ENCODE results near the gene PSAPL1.

Gene PSAPL1

GRCh38 chr4:7422151-7422897, 12.4 kb downstream of the PSAPL1 start:
- TF ChIP-seq GATA2 (IDR thresholded peaks at IDR 0.05; ENCODE audit: low read depth, low read length) (no peak), GATA3 (IDR thresholded peaks at IDR 0.05; ENCODE audit: low read depth, low read length) (no peak)

- TF ChIP-seq GATA2 (IDR thresholded peaks at IDR 0.05; ENCODE audit: low read depth, low read length) (no peak), GATA3 (IDR thresholded peaks at IDR 0.05; ENCODE audit: low read depth, low read length) (no peak)
These were observed 13.2 kb downstream of the PSAPL1 start for GRCh38 chr4:7421356-7422150.

DNA sequence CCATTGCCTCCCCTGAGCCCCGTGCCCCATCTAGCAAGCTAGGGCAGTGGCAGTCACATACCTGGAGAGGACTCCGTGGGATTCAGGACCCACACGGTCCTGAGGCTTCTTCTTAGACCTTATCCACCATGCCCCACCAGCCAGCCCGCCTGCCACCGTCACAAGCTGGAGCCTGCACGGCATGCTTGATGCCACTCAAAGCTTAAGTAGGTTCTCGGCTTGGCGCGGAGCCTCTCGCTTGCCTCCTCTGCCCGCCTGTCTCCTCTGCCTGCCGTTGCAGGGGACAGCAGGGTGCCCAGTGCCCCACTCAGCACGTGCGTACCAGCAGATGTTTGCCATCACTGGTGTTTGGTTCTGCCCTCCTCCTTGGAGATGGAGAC, 14.1 kb downstream of the PSAPL1 start:
- TF ChIP-seq GATA3 (IDR thresholded peaks at IDR 0.05; ENCODE audit: low read depth, low read length) (no peak), GATA2 (IDR thresholded peaks at IDR 0.05; ENCODE audit: low read depth, low read length) (no peak)

DNA sequence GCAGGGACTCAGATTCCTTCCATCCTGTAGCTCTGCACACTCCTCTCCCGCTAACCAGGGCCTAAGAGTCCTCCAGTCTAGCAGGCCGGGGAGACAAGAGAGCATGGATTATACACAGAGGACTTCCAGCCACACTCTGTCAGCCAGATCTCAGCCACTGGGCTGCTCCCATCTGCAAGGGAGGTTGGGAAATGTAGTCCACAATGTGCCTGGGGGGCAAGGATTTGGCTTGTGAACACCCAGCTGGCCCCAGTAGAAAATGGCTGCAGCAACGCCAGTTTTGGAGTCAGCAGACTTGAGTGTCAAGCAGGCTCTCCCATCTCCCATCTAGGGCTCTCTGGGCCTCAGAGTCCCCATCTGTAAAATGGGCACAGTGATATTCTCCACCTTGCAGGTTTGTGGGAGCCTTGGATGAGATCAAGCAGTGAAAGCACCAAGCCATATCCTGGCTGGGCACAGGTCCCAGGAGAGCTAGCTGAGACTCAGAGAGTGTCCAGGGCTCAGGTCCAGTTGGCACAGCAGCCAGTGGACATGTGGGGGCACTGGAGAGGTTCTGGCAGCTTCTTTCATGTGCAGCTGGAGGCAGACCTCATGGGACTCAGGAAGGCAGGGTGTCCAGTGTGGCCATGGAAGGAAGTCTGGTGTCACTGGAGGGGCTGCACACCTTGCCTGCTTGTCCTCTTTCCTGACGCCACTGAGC, 14.6 kb downstream of the PSAPL1 start:
- TF ChIP-seq GATA2 (IDR thresholded peaks at IDR 0.05; ENCODE audit: low read depth, low read length) (no peak), GATA3 (IDR thresholded peaks at IDR 0.05; ENCODE audit: low read depth, low read length) (no peak)

DNA sequence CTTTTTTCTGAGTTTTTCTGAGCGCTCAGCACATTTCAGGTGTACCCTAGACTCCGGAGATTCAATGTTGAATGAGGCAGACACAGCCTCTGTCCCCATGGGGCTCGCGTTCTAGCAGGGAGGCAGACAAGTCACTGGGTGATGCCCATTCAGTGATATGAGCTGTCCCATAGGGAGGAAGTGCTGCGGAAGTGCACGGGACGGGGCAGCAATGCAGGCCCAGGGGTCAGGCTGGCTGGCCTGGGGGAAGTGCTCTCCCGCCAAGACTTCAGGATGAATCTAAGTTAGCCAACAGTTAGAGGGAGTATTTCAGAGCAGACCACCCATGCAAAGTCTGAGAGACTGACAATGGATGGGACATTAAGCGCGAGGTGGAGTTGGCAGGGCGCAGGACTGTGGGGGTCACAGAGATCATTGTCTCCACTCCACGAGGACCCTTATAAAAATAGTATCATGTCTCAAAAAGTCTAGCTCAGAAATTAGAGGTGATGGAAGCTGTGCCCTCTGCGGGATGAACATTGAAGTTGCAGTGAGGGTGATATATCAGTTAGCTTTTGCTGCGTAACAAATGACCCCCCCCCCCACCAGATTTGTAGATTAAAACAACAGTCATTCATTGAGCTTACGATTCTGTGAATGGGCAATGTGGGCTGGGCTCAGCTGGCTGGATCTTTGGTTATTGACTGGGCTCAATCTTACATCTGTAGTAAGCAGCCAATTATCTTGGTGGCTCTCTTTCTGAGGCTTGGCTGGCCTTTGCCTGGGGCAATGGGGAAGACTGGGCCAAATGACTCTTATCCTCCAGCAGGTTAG, 16.4 kb downstream of the PSAPL1 start:
- no peak for TF ChIP-seq GATA3 (IDR thresholded peaks at IDR 0.05; ENCODE audit: low read depth, low read length)
- no peak for TF ChIP-seq GATA2 (IDR thresholded peaks at IDR 0.05; ENCODE audit: low read depth, low read length)

- no peak for TF ChIP-seq GATA2 (IDR thresholded peaks at IDR 0.05; ENCODE audit: low read depth, low read length)
- TF ChIP-seq GATA3 (IDR thresholded peaks at IDR 0.05; ENCODE audit: low read depth, low read length): no peak
These were observed 17.1 kb downstream of the PSAPL1 start for GRCh38 chr4:7417639-7418038.

- TF ChIP-seq GATA2 (IDR thresholded peaks at IDR 0.05; ENCODE audit: low read depth, low read length): no peak
- no peak for TF ChIP-seq GATA3 (IDR thresholded peaks at IDR 0.05; ENCODE audit: low read depth, low read length)
These were observed 17.8 kb downstream of the PSAPL1 start for GRCh38 chr4:7416745-7417432.

GRCh38 chr4:7415927-7416686, 18.6 kb downstream of the PSAPL1 start:
- TF ChIP-seq GATA2 (IDR thresholded peaks at IDR 0.05; ENCODE audit: low read depth, low read length) (no peak), GATA3 (IDR thresholded peaks at IDR 0.05; ENCODE audit: low read depth, low read length) (no peak)

- no peak for TF ChIP-seq GATA3 (IDR thresholded peaks at IDR 0.05; ENCODE audit: low read depth, low read length)
- no peak for TF ChIP-seq GATA2 (IDR thresholded peaks at IDR 0.05; ENCODE audit: low read depth, low read length)
These were observed 19.8 kb downstream of the PSAPL1 start for GRCh38 chr4:7414736-7415510.

DNA sequence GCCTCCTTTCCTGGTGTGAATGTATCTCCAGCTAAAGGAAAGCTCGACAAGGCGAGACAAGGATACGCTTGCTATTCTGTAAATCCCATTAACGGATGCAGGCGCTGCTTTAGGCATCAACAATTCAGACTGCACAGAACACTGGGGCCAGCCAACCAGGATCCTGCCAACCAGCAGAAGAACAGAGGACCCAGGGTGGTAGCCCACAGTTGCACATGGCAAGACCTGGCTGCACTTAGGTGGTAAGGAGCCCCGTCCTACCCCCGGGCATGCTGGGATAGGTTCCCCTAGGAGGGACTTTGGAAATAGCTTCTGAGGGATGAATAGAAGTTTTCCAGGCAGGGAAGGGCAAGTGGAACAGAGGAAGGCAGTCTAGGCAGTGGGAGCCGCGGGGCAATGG, 20.7 kb downstream of the PSAPL1 start:
- TF ChIP-seq GATA2 (IDR thresholded peaks at IDR 0.05; ENCODE audit: low read depth, low read length) (no peak), GATA3 (IDR thresholded peaks at IDR 0.05; ENCODE audit: low read depth, low read length) (no peak)

DNA sequence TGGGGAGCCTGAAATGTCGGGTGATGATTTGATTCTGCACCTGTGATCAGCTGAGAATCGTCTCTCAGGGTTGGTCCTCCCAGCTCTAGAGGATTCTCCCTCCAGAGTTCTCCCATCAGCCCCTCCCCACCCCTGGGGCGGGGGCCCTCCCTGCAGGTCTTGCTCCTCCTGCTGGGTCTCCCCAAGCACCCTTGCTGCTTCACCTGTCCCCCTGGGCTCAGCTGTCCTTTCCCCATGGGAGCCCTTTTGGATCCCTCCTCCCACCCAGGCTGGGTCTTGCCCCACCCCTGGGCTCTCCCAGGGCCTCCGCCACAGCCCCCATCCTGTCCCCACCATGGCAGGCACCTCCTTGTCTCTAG, 22.2 kb downstream of the PSAPL1 start:
- TF ChIP-seq GATA2 (IDR thresholded peaks at IDR 0.05; ENCODE audit: low read depth, low read length) (no peak), GATA3 (IDR thresholded peaks at IDR 0.05; ENCODE audit: low read depth, low read length) (no peak)
